Right ventricle myocardium inferior (tissue), 1 donor: ENCODE data around the gene NTSR1. TPM values are rescaled to one million over a fixed set of nuclear protein-coding genes. Genes with fewer than 3 reads are reported as not detected.

ENCODE experiments used
- ATAC-seq: fragments of 200-7000 bp; cut with Tn5 transposase; one replicate; pipeline ENCODE4 v1.9.1; 2020; ENCODE audit warnings: mild to moderate bottlenecking, moderate library complexity
- DNase-seq: peaks from one replicate; pipeline ENCODE4 v3.0.0; 2021; ENCODE audit errors: missing footprints
- intact Hi-C: fragments of 100-400 bp; cut with DNase I; formaldehyde crosslinking; loops from one replicate; pipeline ENCODE4 v1.11.0; 2022
- total RNA-seq: library from RNA; stranded (reverse); fragmentation: NEBNext Ultra II Directional; extraction: Animal tissue kit (Norgen Biotek cat#: 25700); gene quantifications from one replicate; pipeline ENCODE4 v1.2.1, GENCODE V29; 2021
- donor health status: DM: no; HTN: yes; CAD: no; lungs with severe emphysema.

The NTSR1 gene
- total RNA-seq, 1 donor from 2014 or later = not detected

- ATAC-seq = no peak
- intact Hi-C loops = no loop called here
These were observed 5.5 kb upstream of the NTSR1 start for GRCh38 chr20:62702895-62703852.

GRCh38 chr20:62703853-62704228 lies 4.8 kb upstream of the NTSR1 start:
- ATAC-seq (no peak), DNase-seq (peak; percentile 15)
- intact Hi-C loops = no loop called here

More at GRCh38 chr20:62702895-62703852, 5.5 kb upstream of the NTSR1 start:
- peak; percentile 47 for DNase-seq

- intact Hi-C loops = no loop called here
- DNase-seq = peak; percentile 88
- ATAC-seq = peak; percentile 59
These were observed 4.2 kb upstream of the NTSR1 start for GRCh38 chr20:62704341-62704948.

- intact Hi-C loops = no loop called here
- ATAC-seq = no peak
- DNase-seq = peak; percentile 65
These were observed 3.0 kb upstream of the NTSR1 start for GRCh38 chr20:62705627-62706026.

- intact Hi-C loops = no loop called here
- peak; percentile 8 for DNase-seq
- no peak for ATAC-seq
These were observed 2.3 kb upstream of the NTSR1 start for GRCh38 chr20:62706344-62706743.

- intact Hi-C loops = no loop called here
- ATAC-seq (no peak), DNase-seq (peak; percentile 1)
These were observed 1.8 kb upstream of the NTSR1 start for GRCh38 chr20:62706857-62707256.

DNA sequence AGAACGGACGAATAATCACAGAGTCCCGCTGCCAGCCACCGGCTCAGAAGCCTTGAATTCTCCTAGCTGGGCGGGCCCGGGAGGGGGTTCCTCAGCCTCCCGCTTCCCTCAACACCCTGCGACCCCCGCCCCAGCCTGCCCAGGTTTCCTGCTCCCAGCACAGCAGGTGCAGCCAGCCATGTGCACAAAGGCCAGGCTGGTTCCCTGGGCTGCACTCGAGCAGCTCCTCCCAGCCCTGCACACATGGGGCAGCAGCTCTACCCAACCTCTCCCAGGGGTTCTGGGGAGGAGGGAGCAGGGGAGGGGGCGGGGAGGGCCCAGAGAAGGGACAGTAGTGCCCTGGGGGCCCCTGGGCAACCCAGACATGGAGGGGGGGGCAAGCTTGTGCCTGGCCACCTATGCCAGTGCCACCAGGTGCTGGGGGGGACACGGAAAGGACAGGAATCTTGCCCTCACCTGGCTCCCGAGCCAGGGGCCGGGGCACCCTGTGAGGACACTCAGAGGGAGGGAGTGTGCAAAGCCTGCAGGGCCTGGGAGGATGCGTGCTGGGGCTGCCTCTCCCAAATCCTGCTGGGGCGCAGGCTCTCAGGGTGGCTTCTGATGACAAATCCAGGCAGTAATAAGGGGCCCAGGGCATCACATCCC lies 1.2 kb upstream of the NTSR1 start:
- ATAC-seq (no peak), DNase-seq (peak; percentile 14)
- intact Hi-C loops = no loop called here

- intact Hi-C loops = no loop called here
- ATAC-seq (no peak), DNase-seq (peak; percentile 49)
These were observed 615 bp upstream of the NTSR1 start for GRCh38 chr20:62707921-62708521.

- DNase-seq (peak; percentile 11), ATAC-seq (no peak)
- intact Hi-C loops = no loop called here
These were observed 885 bp downstream of the NTSR1 start for GRCh38 chr20:62709537-62709905.

DNA sequence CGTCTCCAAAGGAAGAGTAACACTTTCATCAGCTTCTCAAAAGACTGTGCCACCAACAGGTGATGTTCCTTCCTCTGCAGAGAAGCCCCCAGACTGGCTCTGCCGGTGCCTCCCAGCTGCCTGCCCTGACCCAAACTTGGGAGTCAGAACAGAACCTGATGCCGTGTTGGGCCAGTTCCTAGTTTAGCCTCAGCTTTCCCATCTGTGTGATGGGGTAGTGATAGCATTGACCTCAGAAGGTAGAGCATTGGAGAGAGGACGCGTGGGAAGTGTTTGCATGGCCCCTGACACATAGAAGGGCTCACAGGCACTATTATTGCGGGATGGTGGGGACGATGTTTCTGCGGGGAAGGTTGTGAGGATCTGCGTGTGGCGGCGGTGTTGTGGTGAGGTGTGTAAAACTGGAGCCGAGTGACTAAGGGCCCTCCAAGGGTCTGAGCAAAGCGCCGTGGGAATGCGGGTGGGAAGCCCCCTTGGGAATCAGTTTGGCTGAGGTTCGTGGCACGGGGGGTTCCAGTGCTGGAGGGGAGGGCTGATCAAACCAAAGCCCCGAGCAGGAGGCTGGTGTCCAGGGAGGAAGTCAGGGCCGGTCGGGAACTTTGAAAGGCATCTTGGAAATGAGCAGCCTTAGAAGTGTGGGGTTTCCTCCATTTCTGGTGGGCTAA lies 1.7 kb downstream of the NTSR1 start:
- ATAC-seq (no peak), DNase-seq (peak; percentile 11)
- intact Hi-C loops = loop anchor here (5.0 kb wide), 1 partner anchor 57 kb away; no protein-coding TSS in a partner anchor

- intact Hi-C loops = loop anchor here (5.0 kb wide), 1 partner anchor 56 kb away; no protein-coding TSS in a partner anchor
- peak; percentile 60 for DNase-seq
- no peak for ATAC-seq
These were observed 2.5 kb downstream of the NTSR1 start for GRCh38 chr20:62710886-62711702.

GRCh38 chr20:62711703-62712101 lies 3.1 kb downstream of the NTSR1 start:
- no peak for ATAC-seq
- peak; percentile 66 for DNase-seq
- intact Hi-C loops = loop anchor here (5.0 kb wide), 1 partner anchor 56 kb away; no protein-coding TSS in a partner anchor

DNA sequence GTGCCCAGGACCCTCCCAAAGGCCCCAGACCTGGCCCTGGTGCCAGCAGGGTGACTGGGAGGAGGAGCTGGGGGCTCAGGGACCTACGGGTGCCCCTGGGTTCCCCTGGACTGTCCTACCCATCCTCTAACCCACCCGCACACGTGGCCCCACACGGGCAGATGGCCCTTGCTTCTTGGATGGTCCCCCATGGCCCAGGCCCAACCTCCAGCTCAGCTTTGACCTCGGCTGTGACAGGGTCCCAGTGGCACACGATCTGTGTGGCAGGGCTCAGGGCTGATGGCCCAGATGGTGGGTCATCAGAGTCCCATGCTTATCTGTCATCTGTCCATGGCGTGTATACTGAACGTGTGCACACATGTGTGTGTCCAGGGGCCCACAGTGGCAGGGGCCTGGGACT lies 4.0 kb downstream of the NTSR1 start:
- peak; percentile 11 for DNase-seq
- ATAC-seq = no peak
- intact Hi-C loops = loop anchor here (5.0 kb wide), 1 partner anchor 55 kb away; no protein-coding TSS in a partner anchor

DNA sequence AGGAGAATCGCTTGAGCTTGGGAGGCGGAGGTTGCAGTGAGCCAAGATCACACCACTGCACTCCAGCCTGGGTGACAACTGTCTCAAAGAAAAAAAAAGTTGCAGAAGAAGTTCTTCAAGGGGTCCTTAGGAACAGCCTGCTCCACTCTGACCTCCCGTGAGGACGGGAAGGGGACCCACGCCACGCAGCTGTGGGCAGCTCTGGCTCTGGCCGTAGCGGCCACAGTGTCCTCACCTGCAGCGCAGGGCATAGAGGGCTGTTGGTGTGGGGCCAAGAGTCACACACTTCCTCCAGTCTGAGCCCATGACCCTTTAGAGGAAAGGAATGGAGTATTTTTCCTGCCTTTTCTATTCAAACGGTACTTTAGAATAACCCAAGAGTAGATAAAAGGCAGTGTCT lies 5.4 kb downstream of the NTSR1 start:
- DNase-seq = no peak
- no peak for ATAC-seq
- intact Hi-C loops = loop anchor here (5.0 kb wide), 1 partner anchor 53 kb away; no protein-coding TSS in a partner anchor

GRCh38 chr20:62714799-62715198 lies 6.2 kb downstream of the NTSR1 start:
- no peak for ATAC-seq
- no peak for DNase-seq
- intact Hi-C loops = loop anchor here (5.0 kb wide), 1 partner anchor 53 kb away; no protein-coding TSS in a partner anchor

DNA sequence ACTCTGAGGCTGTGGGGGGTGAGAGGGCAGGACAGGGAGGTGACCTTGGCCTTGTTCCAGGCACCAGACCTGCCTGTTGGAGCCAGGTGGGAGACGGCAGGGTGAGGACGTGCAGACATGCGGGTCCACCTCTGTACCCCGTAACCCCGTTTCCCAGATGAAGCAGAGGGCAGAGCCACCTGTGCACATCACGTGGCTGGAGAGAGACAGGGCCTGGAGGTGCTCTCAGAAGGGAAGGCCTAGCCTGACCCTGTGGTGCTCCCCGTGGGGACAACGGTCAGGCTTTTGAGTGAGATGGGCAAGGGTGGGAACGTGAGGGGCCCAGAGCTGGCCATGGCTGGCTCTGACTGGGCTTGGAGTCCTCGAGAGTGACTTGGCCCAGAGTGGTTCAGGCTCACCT lies 6.6 kb downstream of the NTSR1 start:
- DNase-seq (peak; percentile 56), ATAC-seq (no peak)
- intact Hi-C loops = no loop called here

GRCh38 chr20:62716198-62716940 lies 7.7 kb downstream of the NTSR1 start:
- ATAC-seq (no peak), DNase-seq (peak; percentile 60)
- intact Hi-C loops = no loop called here
